ENCODE measurements around the gene ST6GAL2.

Gene ST6GAL2, protein sequence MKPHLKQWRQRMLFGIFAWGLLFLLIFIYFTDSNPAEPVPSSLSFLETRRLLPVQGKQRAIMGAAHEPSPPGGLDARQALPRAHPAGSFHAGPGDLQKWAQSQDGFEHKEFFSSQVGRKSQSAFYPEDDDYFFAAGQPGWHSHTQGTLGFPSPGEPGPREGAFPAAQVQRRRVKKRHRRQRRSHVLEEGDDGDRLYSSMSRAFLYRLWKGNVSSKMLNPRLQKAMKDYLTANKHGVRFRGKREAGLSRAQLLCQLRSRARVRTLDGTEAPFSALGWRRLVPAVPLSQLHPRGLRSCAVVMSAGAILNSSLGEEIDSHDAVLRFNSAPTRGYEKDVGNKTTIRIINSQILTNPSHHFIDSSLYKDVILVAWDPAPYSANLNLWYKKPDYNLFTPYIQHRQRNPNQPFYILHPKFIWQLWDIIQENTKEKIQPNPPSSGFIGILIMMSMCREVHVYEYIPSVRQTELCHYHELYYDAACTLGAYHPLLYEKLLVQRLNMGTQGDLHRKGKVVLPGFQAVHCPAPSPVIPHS

GRCh38 chr2:106885971-106886915 lies at the start of gene ST6GAL2:
ST6GAL2 (minus strand) TSS chr2:106886167; CDS start chr2:106843977, 42,190 bp downstream.
- peak; percentile 21 for DNase-seq (ENCODE audit: low spot score)

DNA sequence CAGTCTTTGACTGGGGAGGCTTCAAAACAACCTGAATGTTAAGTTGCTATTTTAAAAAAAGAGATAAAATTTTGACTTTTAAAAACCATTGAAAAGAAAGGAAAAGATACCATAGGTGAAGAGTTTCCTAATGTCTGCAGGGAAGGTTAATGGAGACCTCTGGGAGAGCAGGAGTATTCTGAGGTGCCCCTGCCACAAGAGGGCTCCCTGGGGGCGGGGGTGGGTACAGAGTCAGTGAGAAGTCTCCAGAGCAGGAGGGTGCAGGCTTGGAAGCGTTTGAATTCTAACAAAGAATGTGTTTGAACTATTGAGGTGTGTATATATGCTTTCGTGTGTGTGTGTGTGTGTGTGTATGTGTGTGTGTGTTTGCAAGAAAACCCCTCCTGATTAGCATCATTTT lies 46.7 kb upstream of the ST6GAL2 start:
- no peak for DNase-seq (ENCODE audit: low spot score)

- DNase-seq (ENCODE audit: low spot score): no peak
Observed at GRCh38 chr2:106931717-106932335, 45.9 kb upstream of the ST6GAL2 start.

DNA sequence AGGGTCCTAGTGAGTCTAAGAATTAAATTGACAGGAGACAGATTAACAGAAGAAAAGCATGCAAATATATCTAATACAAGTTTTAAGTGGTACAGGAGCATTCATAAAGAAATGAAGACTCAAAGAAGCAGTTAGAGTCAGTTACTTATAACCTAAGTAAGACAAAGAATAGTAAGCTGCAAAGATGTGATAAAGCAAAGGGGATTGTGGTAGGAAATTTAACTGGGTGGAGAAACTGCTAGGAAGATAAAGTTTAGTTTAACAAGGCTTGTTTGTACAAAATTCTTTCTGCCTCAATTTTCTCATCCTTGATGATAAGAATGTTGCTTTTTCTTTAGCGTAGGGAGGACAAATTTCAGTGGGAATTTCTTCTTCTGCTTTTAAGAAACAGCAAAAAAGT lies 35.5 kb upstream of the ST6GAL2 start:
- DNase-seq (ENCODE audit: low spot score): no peak

GRCh38 chr2:106919012-106919411 lies 33.0 kb upstream of the ST6GAL2 start:
- DNase-seq (ENCODE audit: low spot score): no peak

DNA sequence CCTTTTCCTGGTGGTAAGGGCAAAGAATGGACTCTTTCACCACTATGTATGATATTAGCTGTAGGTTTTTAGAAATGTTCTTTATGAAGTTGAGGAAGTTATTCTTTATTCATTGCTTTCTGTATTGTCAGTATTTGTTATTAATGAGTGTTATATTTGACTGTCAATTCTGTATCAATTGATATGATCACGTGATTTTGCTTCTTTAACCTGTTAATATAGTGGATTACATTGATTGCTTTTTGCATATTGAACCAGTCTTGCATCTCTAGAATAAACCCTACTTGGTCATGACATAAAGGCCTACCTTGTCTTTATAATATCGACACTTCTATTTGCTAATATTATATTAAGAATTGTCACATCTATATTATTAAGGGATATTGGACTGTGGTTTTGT lies 18.3 kb upstream of the ST6GAL2 start:
- no peak for DNase-seq (ENCODE audit: low spot score)

DNA sequence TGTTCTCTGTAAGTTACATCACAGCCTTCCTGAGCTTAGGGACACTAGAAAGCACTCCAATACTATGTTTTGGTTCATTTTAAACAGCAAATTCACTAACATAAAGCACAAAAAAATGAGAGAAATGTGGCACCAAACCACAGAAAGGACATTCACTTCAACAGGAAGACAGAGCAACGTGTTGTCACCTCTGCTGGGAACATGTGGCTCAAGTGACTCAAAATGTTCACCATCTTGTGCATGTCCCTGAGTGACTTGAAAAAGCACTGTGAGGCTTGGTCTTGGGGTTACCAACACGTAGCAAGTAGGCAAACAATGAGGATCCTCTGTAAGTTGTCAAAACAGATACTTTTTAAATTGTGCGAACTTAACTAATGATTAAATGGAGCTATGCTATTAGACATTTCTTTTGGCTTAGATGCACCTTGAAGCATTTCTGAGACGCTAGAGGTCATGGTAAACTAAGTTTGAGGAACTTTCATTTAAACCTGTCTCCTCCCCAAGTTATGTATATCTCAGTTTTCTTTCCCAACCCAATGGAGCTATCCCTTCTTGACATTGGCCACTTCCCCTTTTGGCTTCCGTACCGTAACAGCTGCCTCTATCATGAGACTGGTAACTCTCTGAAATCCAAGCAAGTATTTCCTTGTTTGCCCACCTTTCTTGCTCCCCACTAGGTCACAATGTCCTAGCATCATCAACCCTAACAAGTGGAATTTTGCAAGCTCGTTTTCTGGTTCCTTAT lies 14.0 kb upstream of the ST6GAL2 start:
- no peak for DNase-seq (ENCODE audit: low spot score)

GRCh38 chr2:106894545-106894944 lies 8.6 kb upstream of the ST6GAL2 start:
- DNase-seq (ENCODE audit: low spot score): no peak

DNA sequence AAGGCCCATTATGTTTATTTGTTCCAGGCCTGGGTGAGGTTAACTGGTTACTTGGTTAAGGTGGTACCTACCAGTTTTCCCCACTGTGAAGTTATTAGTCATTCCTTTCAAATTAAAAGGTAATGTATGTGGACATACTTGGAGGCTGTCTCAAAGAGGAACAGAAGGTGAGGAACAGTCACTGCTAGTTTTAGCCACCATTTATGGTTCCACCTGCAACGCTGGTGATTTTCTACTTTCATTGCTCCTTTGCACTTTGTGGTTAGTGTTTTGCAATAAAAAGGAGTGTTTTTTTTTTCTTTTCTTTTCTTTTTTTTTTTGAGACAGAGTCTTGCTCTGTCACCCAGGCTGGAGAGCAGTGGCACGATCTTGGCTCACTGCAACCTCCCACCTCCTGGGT lies 6.1 kb upstream of the ST6GAL2 start:
- DNase-seq (ENCODE audit: low spot score): no peak

DNA sequence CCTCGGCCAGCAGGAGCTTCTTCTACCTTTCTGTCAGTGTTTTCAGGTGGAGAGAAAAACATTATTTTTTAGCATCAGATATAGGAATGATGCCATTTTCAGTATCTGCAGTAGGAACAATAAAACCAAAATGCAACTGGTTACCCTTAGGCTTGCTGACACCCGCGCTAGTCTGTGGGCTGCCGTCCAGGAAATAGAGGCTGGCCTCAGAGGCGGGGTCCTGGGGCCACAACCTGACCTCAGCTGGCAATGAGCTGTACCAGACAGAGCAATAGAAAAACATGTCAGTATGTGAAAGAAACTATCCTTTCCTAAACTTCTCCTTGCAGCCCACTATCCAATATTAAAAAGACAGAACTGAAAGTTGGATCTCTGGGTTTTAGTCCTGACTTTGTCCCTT lies 4.6 kb upstream of the ST6GAL2 start:
- no peak for DNase-seq (ENCODE audit: low spot score)

DNA sequence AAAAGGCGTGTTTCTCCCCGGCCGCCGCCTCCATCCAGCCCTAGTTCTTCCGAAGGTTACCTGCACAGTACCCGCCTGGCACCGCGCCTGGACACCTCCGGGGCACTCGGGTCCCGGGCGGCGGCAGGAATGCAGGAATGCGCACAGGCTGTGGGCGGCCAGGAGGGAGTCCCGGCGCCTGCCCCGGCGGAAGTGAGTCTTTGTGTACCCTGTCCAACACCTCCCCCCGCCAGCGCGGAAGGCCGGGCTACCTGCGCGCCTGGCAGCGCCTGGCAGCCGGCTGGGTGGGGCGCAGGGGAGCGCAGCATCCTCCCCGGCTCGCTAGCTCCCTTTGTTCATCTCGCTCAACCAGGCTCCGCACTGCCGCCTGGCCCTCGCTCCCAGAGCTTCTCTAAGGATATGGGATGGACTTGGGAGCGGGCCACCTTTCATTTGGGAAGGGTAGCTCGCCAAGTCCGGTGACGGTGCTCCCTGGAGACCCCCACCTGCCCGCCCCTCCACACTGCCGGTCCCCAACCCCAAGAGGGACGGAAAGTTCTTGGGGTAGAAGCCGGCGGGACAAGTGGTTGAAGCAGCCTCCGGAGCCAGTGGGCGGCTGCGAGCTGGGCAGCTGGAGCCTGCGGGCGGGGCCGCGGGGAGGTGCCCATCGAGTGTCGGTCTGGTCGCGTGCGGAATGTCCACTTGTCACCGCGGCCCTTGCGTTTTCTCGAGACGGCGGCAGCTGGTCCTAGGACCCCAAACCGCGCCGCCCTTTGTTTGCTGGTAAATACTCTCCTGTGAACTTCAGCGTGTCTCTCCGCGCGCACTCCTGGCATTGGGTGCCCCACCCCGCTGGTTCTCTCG lies 1.2 kb upstream of the ST6GAL2 start:
- peak; percentile 15 for DNase-seq (ENCODE audit: low spot score)

- peak; percentile 26 for DNase-seq (ENCODE audit: low spot score)
Observed at GRCh38 chr2:106885329-106885728, 638 bp downstream of the ST6GAL2 start.

GRCh38 chr2:106882673-106883072 lies 3.3 kb downstream of the ST6GAL2 start:
- DNase-seq (ENCODE audit: low spot score): no peak

DNA sequence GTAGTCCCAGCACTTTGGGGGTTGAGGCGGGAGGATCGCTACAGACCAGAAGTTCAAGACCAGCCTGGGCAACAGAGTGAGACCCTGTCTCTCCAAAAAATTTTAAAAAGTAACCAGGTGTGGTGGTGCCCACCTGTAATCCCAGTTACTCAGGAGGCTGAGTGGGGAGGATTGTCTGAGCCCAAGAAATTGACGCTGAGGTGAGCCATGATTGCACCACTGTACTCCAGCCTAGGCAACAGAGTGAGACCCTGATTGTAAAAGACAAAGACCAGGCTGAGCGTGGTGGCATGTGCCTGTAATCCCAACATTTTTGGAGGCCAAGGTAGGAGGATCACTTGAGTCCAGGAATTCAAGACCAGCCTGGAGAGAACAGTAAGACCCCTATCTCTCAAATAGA lies 7.8 kb downstream of the ST6GAL2 start:
- no peak for DNase-seq (ENCODE audit: low spot score)

GRCh38 chr2:106876699-106877098 lies 9.3 kb downstream of the ST6GAL2 start:
- DNase-seq (ENCODE audit: low spot score): no peak

DNA sequence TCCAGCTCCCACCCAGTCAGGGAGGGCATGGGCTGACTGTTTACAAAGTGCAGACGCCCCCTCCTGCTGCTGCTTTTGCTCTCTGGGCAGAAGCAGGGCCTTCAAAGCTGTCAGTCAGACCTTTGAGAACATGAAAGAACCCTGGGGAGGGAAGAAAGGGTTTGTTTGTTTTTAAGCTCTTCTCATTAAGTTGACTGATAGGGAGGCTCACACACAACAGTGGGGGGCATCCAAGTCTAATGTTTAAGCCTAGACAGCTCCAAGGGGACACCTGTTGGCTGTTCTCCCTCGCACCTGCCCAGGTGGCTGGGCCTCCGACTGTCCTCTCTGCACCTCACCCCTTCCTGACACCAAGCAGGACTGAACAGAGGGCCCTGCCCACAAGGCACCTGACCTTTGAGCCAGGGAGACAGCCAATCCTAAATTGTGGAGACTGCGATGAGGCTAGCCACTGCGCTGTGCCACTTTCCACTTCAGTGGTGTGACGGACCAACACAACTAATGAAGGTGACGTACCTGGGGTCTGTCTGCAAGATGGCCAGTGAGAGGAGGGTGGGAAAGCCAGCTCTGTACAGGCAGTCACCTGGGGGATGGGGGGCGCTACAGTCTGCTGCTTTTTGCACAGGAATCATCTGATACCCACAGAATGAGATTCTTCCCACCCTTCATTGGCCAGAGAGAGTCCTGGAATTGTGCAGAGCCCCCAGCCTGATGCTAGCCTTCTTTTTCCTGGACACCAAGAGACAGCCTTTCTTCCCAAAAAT lies 16.3 kb downstream of the ST6GAL2 start:
- no peak for DNase-seq (ENCODE audit: low spot score)

DNA sequence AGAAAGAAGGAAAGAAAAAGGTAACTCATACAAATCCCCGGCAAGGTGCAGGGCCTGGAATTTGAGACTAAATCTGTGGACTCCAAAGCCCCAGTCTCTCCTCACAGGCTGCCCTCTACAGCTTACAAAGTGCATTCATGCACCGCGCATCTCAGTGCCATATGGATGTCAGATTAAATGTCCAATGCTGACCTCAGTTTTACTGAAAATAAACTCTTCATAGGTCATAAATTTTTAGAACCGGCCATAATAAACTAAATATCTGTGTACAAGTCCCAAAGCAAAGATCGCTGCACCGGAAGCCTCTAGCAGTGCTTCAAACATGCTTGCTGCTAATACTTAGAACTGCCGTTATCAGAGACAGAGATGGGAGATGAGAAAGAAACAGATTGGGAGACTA lies 17.7 kb downstream of the ST6GAL2 start:
- no peak for DNase-seq (ENCODE audit: low spot score)

- peak; percentile 61 for DNase-seq (ENCODE audit: low spot score)
Observed at GRCh38 chr2:106867196-106867953, 18.6 kb downstream of the ST6GAL2 start.

DNA sequence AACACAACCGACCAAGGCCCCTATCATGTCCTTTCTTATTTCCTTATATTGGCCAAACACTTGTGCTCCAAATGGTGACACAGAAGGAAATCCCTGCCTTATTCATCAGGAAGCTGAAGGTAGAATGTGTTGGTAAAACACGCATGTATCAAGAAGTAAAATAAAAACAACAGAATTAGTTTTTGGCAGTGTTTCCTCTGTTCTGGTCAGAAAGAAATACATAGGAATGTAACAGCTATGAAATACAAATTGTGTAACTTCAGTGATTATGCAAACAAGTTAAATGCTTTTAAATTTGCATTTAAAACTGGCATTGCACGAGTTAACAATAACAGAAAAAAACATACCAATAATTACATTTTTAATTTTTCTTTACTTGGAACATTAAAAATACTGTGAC lies 19.3 kb downstream of the ST6GAL2 start:
- no peak for DNase-seq (ENCODE audit: low spot score)
